Measurements from ENCODE around the gene GRAMD1B.

GRAMD1B gene

DNA sequence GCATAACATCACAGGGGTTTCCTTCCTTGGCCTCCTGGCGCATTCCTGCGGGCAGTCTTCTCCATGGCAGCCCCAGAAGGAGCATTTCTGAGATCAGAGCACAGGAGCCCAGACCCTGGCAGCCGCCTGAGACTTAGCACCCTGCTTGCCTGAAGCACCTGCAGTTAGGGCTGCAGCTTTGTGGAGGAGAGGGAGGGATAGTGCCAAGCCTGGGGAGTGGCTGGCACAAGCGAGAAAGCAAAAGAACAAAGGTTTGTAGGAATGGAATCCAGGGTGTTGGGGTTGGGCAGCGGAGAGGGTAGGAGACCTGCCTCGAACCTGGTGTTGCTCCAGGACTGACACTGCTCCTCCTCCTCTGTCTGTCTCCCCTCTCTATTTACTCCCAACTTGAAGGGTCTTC lies 157.5 kb downstream of the GRAMD1B start:
- DNase-seq (ENCODE audit: low read depth), result no peak

DNA sequence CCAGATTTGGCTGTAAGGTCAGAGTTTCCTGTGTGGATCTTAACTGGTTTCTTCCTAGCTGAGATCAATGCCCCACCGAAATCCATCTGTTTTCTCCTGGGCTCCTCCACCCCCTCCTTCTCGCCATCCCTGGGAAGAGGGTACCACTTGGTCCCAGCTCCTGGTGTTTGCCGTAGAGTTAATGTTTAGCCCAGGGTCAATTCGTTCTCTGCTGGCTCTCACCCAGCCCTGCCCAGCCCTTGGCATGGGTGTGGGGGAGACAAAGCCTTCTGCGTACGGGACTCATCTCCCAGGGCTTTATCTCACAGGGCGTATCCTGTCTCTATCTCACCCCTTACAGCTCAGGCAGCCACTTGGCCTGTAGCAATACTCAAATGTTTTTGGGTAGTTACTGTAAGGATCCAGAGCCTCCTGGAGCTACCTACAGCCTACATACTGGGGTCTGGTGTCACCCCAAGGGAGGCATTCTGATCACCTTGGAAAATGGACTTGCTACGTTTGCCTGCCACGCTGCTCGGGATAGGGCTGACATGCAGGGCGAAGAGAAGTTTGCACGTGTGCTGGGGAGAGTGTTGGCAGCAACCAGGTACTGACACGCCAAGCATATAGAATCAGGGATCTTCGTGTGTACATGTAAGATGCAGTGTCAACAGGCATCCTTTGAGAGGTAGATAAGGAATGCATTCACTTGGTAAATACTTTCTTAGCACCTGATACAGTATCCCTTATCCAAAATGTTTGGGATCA lies 158.2 kb downstream of the GRAMD1B start:
- no peak for DNase-seq (ENCODE audit: low read depth)

DNA sequence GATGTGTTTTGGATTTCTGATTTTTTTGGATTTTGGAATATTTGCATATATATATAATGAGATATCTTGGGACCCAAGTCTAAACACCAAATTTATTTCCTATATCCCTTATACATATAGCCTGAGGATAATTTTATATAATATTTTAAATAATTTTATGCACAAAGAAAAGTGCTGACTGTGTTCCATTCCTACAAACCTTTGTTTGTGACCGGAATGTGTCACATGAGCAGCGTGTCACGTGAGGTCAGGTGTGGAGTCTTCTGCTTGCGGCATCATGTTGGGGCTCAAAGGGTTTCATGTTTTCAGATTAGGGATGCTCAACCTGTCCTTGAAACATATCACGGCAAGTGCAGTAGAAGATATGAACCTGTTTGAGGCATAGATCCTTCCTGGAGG lies 158.8 kb downstream of the GRAMD1B start:
- DNase-seq (ENCODE audit: low read depth), result no peak

DNA sequence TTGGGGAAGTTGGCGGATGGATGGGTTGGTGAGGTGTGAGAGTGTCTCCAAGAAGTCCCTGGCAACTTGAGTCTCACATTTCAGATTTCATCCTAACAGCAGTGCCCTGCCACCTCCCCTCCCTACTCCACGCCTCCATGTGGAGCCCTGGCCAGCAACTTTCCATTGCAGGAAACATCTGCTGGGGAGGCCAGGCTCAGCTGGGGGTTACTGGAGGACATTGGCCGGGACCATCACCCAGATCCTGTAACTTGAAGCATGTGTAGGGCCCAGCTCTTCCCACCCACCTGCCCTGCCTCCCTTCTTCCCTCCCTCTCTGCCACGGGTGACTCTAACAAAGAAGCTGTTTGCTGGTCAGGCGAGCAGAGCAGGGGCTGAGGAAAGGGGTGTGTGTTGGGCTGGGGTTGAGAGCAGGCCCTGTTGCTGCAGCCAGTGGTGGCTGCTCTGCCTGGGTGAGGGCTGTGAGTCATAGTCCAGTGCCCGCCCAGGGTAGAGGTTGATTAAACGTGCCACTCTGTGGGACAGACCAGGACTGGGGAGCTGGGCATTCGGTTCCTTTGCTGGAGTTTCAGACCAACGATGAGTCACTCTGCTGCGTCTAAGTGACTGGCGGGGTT lies 160.3 kb downstream of the GRAMD1B start:
- peak; percentile 83 for DNase-seq (ENCODE audit: low read depth)

DNA sequence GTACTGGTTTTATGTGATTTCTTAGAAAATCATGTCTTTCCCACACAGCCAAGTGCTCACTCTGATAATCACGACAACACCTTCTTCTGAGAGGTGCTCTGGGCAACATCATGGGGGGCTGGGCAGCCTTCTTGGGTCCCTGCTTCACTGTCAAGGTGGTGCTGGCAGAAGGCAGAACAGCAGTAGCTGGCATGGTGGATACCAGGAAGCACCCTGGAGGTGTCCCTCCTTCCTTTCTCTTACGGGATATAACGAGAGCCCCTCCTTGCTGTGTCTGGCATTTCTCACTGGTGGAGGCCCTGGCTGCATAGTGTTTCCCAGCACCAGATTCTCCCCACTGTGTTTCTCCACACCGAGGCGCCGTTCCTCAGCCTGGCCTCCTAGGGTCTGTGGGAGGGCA lies 163.5 kb downstream of the GRAMD1B start:
- DNase-seq (ENCODE audit: low read depth), result no peak

DNA sequence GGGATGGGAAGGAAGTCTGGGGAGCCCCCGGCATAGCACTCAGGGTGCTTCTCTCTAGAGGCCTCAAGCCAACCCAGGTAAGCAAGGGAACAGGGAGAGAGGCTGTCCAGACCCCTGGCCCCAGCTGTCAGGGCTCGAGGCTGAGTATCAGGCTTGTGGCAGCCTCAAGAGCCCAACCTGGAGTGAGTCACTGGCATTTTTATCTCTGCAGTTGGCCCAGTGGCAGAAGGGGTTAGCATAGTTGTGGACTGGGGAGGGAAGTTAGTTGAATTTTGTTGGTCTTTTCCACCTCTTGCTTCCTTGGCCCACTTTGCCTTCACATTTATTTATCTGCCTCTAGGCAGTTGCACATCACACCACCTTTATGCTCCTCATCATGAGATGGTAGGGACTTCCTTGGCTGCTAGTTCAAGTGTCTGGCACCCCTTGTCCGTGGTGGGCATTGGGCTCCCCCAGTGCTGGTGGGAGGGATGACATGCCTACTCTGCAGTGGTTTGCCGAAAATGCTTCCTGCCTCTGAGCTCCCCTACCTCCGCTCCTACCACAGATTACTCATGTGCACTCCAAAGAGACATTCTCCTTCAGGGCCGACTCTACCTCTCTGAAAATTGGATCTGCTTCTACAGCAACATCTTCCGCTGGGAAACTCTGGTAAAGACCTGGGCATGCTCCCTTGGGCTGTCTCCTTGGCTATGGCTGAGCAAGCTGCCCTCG lies 164.3 kb downstream of the GRAMD1B start:
- DNase-seq (ENCODE audit: low read depth), result peak; percentile 38

DNA sequence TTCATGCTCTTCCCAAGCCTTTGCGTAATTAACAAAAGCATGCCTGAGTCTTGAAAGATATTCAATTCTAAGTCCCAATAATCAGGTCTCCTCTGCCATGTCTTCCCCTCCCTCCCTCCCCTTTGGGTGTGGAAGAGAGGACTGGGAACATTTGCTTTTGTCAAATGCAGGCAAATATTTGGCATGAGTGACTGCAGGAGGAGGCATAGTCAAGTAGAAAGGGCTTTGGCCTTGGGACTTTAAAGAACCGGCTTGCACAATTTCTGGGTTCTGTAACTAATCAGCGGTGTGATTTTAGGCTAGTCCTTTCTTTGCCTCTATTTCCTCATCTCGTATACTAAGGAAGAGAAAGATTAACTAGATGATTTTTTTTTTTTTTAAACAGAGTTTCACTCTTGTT lies 164.9 kb downstream of the GRAMD1B start:
- no peak for DNase-seq (ENCODE audit: low read depth)

DNA sequence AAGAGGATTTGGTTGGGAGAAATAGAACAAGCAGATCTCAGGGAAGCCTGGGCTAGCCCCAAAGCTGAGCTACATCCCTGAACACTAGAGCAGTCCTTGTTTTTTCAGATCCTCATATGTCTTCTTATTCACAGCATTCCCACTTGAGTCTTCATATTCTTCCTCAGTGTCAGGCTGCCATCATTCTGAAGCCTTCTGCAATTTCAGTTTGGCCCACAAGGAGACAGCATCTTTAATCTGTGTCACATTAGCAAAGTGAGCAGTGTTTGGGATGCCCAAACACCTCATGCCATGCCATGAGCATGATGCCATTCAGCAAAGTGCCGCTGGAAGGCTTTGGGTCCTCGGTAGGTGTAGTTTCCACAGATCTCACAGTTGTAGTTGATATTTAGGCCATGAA lies 167.8 kb downstream of the GRAMD1B start:
- no peak for DNase-seq (ENCODE audit: low read depth)

DNA sequence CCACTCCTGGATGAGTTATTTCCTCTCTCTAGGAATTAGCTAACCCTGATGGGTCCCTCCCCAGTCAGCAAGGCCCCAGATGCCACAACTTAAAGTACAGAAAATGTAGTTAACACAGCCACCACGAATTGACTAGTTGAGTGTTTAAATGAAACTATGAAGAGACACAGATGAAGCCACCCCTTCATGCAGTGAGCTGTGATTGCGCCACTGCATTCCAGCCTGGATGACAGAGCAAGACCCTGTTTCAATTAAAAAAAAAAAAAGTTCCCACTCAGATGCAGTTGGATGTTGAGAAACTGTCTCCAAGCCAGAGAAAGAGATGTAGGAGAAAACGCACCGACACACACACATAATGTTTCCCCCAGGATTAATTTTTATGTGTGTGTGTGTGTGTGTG lies 171.1 kb downstream of the GRAMD1B start:
- DNase-seq (ENCODE audit: low read depth), result peak; percentile 88

DNA sequence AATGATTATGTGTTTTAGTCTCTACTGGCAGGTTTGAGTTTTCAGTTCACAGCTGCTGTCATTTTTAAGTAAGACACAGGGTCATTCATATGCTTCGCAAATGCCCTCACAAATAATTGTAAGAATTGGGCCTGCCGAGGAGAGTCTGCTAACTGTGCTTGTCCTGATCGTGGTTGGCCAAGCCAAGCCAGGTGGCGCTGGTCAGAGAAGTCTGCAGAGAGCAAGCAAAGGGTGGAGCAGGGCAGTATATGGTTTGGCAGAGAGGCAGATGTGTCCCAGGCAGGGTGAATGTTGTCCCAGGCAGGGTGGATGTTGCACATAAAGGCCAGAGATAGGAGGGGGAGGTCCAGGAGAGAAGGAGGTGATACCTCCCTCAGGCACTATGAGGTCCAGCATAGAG lies 171.7 kb downstream of the GRAMD1B start:
- no peak for DNase-seq (ENCODE audit: low read depth)

DNA sequence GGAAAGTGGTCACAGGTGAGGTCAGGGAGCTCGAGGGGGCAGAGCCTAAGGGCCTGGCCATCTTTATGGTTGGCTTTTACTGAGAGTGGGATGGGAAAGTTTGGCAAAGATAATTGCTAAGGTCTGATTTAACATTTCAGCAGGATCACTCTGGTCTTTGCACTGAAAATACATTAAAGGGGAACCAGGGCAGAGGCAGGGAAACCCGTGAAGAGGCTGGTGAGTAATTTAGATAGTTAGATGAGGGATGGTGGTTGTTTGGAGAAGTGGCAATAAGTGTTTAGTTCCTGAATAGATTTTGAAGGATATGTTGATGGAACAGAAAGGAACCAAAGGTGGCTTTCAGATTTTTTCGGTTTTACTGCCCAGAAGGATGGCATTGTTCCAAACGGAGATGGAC lies 173.6 kb downstream of the GRAMD1B start:
- no peak for DNase-seq (ENCODE audit: low read depth)

DNA sequence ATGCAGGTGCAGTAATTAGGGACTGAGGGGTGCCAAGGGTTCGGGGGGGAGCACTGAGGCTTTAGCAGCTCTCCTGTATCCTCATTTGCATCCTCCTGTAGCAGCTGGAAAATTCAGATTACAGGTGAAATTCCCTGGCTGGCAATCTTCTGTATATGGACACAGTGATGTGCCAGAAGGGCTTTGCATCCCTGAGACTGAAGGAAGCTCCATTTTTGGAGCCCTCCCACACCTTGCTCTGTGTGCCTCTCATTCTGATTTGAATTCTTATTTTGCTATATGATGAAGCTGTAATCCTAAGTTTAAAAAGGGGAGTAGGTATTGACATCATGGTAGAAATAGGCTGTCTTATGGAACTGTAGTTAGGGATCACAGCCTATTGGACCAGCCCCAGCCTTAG lies 177.7 kb downstream of the GRAMD1B start:
- DNase-seq (ENCODE audit: low read depth), result no peak

DNA sequence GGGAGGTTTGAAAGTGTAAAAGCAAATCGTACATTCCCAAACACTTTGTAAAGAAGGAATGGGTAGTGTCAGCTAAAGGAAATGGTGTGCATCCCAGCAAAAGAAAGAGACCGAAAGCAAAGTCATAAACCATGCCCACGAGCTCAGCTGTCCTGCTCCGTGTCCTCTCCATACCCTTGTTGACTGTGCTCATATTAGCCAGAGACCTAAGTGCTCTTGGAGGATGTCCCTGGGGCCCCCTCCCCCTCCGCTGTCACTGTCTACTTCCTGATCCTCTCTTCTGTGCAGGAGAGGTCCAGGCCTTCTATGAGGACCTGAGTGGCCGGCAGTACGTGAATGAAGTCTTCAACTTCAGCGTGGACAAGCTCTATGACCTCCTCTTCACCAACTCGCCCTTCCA lies 178.3 kb downstream of the GRAMD1B start:
- DNase-seq (ENCODE audit: low read depth), result no peak

DNA sequence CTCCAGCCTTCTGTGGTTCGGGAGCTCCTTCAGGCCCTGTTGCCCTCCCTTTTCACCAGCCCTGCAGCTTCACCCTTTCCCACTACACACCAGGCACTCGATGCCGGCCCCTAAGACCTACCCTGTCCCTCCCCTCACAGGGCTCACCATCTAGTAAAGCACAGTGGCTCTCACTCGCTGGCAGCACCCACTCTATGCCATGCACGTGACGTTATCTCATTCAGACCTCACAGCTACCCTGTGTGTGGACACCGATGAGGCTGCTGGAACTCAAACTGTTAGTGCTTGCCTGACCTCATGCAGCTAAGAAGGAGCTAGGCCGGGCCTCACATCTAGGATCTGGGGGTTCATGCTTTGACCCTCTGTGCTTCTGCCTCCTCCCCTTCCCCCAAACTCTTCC lies 178.9 kb downstream of the GRAMD1B start:
- no peak for DNase-seq (ENCODE audit: low read depth)

DNA sequence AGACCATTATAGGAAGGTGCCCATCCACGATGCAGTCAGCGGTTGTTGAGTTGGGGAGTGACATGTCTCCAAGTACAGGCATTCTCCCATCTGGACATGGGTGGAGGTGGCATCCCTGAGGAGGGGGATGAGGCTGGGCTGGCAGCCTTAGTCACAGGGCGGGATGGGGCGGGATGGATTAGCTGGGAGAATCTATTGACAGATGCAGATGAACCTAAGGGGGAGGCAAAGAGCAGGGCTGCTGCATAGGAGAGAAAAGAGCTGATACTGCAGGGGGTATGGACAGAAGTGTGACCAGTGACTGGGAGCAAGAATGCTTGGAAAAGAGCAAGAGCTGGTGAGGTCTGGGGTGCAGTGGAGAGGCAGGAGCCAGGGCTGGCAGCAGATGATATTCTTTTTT lies 181.6 kb downstream of the GRAMD1B start:
- no peak for DNase-seq (ENCODE audit: low read depth)

DNA sequence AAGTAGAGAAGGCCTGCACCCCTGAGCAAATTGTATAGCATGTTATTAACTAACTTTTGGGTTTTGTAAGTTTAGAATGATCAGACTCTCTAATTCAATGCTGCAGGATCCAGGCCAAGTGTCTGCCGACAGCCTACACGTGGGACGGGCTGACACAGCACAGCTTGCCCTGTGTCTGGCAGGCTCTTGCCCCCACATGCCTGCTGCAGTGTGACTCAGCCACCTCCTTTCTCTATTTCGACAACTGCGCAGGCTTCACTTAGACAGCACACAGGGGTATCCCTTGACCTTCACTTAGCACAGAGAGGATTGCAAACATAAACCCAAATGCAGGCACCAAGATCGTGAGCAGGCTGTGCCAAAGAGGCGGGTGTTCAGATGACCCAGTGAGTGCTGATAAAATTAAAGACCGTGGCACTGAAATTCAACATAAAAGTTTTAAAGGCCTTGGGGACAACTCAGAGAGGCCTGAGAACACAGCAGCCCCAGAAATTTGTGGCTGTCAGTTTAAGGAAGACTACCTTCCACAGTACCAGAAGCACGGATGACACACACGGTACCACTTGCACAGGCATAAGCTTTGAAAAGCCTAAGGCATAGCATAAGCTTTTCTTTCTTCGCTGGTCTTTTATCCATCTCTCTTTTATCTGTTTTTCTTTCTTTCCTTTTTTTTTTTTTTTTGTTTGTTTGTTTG lies 186.6 kb downstream of the GRAMD1B start:
- peak; percentile 62 for DNase-seq (ENCODE audit: low read depth)

DNA sequence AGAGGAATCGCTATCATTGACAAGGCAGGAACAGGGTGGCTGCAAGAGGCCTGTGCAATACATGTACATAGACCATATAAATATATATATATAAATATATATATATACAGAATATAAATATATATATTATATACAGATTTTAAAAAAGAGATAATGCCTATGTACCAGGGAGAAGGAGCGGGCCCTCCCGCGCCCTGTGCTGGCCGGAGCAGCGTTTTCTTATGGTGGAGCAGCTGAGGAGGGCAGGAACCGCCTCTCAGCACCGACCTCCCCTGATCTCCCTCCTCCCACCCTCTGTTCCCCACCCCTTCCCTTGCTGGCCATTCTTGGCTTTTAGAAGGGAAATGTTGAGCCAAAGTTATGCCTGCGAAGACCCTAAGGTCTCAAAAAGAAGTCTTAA lies 192.5 kb downstream of the GRAMD1B start:
- no peak for DNase-seq (ENCODE audit: low read depth)

DNA sequence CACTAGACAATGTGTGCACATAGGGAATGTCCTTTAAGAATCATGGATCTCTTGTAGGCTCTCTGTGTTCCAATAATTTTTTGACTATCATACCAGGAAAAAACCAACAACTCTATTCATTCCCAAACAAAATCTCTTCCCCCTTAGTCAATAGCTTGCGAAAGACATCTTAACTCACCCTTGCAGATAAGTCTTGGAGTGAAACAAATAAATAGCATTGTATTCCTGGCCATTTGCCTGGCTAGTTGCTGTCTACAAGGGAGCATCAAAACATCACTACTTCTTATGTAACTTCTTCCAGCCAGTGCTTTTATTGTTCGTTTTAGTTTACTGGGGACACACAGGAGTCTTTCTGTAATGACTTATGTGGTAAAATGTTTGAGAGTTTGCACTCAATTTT lies 194.9 kb downstream of the GRAMD1B start:
- peak; percentile 5 for DNase-seq (ENCODE audit: low read depth)

DNA sequence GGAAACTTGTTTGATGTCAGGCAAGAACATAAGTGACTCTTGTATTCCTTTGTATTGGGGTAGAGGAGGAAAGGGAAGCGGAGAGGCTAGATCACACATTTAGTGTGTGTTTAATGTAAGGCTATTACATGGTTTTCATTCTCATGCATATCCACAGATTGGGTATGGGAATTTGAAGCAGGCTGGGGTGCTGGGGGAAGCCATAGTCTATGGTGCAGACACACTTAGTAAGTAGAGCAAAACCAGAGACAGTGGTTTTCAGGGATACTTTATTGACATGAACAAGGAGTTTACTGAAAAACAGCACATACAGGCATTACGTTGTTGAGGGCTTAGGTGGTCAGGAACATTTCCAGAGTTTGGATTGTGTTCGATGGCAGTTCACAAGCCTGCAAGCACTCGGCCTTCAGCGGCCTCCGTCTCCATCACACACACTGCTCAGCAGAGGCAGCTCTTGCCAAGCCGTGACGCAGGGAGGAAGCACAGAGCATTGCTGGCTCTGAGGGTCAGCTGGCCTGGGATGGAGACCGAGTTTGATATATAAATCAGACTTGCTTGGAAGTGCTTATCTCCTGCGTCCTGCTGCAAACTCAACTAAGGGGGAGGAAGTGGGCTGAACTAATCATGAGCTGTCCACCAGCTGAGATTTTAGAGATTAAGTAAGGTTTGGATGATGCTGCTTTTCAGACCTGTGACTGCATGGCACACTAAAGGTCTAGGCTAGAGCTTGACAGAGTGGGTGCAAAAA lies 199.0 kb downstream of the GRAMD1B start:
- DNase-seq (ENCODE audit: low read depth), result peak; percentile 49

DNA sequence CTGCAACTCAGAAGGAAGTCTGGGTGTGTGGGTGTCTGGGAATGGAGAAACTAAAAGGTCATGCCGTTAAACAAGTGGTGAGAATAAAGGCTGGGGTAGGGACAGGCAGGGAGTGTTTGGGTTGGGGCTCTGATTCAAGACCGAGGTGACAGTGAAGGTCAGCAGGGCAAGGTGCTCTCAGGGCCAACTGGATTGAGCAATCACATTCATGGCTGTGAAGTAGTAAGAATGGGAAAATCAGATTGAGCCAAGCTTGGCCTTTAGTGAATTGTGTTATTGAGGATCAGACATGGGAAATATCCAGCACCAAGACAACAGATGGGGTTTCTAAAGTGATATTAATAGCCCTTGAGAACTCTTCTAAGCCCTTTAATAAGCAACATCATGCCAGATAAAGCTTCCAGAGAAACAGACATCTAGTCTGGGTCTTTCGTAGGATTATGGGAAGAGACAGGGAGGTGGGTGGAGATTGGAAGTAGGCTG lies 200.1 kb downstream of the GRAMD1B start:
- no peak for DNase-seq (ENCODE audit: low read depth)

DNA sequence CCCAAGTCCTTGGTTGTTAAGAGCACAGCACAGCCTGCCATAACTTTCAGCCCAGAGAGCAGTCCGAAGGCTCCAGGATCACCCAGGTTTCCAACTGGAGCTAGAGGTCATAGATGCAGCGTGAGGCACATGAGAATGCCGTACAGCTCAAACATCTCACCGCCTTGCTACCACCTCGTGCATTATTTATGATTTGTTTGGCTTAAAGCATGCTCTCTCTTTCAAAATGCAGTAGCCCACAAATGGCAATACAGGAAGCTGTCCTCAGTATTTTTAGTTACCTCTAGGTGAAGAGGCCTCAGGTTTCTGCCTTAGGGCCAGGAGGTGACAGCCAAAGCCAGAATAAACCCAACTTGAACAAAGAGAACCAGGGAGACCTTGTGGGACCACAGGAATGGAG lies 210.0 kb downstream of the GRAMD1B start:
- DNase-seq (ENCODE audit: low read depth), result no peak
